ENCODE measurements around the gene ZBTB46.

The ZBTB46 gene

GRCh38 chr20:63765082-63765873 lies 65.8 kb downstream of the ZBTB46 start:
- no peak for DNase-seq

GRCh38 chr20:63759377-63759901 lies 71.6 kb downstream of the ZBTB46 start:
- no peak for DNase-seq

DNA sequence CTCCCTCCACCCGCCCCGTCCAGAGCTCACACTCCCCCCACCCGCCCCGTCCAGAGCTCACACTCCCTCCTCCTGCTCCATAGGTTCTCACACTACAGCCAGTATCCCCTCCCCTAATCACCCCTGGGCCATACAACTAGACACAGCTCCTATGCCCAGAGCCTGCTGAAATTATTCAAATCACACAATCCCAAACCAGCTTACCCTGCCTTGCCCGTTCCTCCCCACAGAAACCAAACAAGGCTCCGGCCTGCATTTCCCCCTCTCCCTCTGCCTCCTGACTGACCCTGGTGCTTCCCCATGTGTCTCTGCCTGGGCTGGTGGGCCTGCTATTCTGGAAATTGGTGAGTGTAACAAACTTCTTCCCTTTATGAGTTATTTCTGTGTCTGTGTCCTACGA lies 72.9 kb downstream of the ZBTB46 start:
- no peak for DNase-seq

GRCh38 chr20:63756648-63756991 lies 74.4 kb downstream of the ZBTB46 start:
- no peak for DNase-seq

DNA sequence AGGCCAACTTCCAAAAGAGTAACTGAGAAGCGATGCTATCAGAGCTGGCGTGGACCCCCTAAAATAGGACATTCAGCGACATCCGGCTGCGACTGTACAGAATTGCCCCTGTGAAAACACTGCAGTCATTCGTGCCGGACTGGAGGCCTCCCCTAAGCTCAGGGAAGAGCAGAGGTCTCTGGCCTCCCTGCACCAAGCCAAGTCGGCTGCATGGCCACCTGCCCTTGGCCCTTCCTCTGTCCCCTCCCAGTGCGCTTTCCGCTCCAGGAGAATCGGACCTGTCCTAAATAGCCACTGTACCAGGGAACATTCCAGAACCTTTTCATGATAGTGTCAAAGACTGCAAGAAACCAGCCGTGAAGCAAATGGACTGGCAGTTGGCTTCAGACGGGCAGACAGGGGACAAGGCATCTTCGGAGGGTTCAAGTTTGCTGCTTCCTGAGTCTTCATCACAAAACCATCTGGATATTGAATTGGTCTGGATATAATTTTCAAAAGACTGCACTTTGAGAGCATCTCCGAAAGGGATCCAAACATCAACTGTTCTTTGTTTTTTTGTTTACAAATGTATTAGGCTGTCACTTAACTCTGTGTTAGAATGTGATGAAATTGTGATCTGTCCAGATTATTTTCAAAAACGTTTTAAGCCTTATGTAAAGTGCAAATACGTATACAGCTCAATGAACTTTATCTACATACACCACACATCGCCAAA lies 75.0 kb downstream of the ZBTB46 start:
- no peak for DNase-seq

DNA sequence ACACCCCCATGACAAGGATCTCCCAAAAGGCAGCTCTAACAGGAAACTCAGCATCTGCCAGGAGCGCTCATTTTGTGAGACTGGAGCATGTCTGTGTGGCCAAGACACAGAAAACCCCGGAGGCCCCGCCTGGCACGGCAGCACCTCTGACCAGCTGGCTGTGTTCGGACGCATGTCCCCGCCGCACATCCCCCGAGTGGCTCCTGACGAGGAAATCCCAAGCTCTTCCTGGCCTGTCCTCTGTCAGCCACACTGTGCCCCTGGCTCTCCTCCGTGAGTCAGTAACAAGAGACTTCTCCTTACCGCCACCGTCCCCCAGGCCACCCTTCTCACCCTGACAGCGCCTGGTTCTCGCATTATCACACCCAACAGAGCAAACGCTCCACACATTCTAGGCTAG lies 77.1 kb downstream of the ZBTB46 start:
- no peak for DNase-seq

DNA sequence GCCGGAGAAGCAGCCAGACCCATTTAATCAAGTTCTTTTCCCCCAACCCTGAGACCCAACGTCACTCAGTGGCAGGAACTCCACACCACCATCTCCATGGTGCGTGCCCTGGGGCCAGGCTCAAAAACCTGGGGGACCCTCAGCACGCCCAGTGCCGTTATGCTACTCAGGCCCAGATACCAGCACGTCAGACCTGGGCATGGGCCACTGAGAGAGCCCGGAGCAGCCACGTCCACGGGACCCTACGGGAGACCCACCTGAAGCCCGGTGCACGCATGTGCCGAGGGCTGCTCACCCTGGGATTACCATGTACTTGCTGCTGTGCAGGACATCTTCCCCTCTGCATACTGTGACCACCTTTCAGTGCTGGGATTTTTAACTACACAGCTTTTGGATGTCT lies 77.7 kb downstream of the ZBTB46 start:
- no peak for DNase-seq

DNA sequence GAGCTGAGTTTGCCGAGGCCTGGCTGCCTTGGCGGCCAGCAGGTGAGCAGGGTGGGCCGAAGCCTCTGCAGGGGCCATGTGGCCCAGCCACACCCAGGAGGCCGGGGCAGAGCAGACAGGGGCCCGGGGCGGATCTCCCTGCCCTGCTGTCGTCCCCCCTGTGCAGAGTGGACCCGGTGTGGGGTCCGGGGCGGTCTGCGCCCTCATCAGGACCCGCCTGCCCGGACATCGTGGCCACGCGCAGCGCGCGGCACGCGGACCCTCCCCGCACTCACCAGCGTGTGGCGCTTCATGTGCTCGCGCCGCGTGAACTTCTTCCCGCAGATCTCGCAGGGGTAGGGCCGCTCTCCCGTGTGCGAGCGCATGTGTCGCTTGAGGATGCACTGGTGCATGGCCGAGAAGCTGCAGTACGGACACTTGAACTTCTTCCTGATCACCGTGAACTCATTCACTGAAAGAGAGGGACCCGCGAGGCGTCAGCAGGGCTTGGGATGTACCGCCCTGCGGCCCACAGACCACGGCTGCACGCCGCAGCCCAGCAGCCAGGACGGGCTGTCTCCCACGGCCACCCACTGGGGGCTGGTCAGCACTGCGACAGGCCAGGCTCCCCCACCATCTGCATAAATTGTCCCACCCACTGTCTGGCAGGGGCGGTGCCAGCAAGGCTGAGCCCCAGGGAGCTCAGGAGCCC lies 78.5 kb downstream of the ZBTB46 start:
- DNase-seq, result no peak

GRCh38 chr20:63751471-63752271 lies 79.4 kb downstream of the ZBTB46 start:
- DNase-seq, result no peak

- DNase-seq, result no peak
These were observed 80.1 kb downstream of the ZBTB46 start for GRCh38 chr20:63750807-63751470.

DNA sequence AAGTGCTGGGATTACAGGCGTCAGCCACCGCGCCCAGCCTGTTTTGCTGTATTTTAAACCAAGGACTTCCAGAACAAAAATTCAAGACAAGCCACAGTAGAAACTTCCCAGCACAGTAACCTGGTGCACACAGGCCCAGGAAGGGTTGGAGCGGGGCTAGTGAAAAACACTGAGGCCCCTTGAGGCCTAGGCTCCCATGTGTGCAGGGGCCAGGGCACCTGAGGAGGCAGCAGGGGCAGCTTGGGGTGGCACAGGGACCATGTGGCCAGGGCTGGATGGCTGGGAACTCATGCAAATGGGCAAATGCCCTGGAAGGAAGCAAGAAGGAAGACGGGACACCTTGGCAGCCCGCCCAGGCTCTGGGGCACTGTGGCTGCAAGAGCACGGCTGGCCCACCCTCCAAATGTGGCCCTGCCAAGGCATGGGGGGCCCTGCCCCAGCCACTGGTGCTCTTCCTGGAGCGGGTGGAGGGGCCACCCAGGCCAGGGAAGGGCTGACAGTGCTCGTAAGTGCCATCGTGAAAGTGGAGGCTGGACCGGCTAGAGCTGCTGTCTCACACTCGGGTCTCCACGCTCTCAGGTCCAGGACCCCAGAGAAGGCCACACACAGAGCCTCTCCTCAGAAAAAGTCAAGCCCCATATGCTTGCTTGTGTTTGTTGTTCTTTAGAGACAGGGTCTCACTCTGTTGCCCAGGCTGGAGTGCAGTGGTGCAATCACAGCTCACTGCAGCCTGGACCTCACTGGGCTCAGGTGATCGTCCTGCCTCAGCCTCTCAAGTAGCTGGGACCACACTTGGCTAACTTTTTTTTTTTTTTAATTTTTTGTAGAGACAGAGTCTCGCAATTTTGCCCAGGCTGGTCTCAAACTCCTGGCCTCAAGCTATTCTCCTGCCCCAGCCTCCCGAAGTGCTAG lies 81.2 kb downstream of the ZBTB46 start:
- no peak for DNase-seq

- DNase-seq, result no peak
These were observed 82.2 kb downstream of the ZBTB46 start for GRCh38 chr20:63748934-63749270.

GRCh38 chr20:63748070-63748933 lies 82.8 kb downstream of the ZBTB46 start:
- no peak for DNase-seq

DNA sequence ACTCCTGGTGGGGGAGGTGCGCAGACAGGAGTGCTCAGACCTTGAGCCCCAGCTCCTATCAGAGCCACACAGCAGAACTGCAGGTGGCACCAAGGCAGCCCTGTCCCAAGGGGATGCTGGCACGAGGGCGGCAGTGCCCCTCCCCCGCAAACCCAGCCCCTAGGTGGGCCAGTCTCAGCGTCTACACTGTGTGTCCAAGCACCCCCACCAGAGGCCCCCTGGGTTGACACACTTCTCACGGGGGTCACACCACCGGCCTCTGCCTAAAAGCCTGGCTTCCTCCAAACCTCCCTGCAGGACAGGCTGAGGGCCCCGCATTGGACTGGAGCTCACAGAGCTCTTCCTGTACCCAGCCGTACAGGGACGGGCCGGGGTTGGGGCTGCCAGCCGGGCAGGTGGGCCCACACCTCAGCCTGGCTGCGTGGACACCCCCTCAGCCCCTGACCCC lies 83.4 kb downstream of the ZBTB46 start:
- DNase-seq, result no peak

GRCh38 chr20:63746751-63747315 lies 84.2 kb downstream of the ZBTB46 start:
- no peak for DNase-seq

- no peak for DNase-seq
These were observed 84.9 kb downstream of the ZBTB46 start for GRCh38 chr20:63745961-63746731.

- DNase-seq, result no peak
These were observed 85.6 kb downstream of the ZBTB46 start for GRCh38 chr20:63745424-63745805.

DNA sequence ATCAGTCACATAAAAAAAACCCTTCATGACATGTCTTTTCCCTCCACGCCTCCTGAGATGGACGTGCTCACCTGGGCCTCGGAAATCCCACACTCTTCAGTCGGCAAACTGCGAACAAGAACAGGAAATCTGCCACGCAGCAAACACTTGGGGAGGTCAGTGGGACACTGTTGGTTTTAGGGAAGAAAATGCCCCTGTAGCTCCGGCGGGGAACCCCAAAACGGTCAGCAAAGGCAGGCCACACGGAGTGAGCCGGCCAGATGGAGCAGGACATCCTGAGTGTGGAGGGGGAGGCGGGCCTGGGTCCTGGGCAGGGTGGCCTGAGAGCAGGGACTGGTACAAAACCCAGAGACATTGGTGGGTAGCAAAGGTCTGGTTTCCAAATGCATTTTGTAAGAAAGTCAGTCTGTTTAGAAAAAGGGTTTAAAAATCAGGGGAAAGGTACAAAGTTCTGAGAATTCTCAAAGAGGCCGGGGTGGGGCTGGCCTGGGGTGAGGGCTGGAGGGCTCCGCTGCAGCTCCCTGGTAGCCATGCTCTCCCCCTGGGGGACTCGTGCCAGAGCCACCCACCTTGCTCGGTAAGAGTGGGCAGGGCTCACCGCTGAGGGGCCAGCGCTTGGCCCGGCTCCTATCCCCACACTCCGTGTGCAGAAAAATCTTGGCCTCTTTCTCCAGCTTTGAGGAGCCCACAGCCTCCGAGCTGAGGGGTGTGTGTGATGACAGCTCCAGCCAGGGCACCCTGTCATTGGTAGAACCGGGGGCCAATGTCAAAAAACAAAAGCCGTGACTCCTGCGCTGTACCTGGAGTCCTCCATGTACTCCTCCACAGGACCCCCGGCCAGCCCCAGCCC lies 86.3 kb downstream of the ZBTB46 start:
- DNase-seq, result no peak

Measured in NCI-H187 treated with DMSO at 0.1 percent for 48 hours (cell line).